GM11168 (cell line): ENCODE measurements around the gene RNU1-4.
"Not testable (repeated sequence)": the region's sequence is repeated elsewhere in the genome, so short reads cannot be mapped to it uniquely, and the experiment has no call there.

ENCODE experiments used
- in situ Hi-C: fragments of 300-500 bp; cut with MboI; formaldehyde crosslinking; loops from one replicate; pipeline ENCODE4 v1.12.0; 2022; ENCODE audit warnings: low sequenced_read_pairs; ENCODE audit not compliant: unreplicated experiment

Gene RNU1-4

GRCh38 chr1:16764248-16764819, 24.0 kb downstream of the RNU1-4 start:
- in situ Hi-C loops = not testable (repeated sequence)

GRCh38 chr1:16764820-16765655, 24.7 kb downstream of the RNU1-4 start:
- in situ Hi-C loops = not testable (repeated sequence)

DNA sequence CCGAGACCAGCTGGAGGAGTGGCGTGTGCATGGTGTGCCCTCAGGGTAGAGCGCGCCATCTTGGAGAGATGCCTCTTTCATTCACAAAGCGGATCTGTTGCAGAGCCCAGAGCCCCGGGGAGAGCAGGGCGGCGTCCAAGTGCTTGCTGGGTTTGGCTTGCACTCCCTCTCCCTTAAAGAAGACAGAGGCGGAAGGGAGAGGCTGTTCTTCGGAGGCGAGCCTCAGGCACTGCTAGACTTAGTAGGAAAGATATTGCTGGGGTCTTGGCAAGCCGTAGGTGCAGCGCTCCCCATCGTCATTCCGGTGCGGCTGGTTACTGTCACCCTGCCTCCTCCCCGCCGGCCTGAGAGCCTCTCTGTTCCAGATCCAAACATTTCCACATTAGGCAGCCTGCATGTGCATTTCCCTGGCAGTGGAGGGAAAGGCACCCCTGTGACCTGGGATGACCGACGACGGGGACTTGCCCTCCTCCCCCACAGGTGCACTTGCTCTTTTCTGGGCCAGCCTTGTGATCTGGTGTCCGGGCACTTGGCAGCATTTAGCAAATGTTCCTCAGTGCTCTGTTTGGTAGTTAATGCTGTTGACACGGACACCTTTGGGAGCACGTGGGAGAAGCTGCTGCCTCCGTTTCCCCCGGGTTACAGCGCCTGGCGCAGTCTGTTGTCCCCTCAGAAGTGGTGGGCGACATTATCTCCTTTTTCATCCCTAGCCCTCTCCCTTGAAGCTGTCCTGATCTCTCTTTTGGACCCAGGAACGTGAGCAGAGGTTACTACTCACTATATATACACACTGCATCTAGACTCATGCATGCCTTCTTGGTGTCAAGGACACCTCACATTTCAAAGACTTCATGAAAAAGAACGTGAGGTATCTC, 25.7 kb downstream of the RNU1-4 start:
- in situ Hi-C loops = not testable (repeated sequence)

GRCh38 chr1:16766689-16767256, 26.5 kb downstream of the RNU1-4 start:
- in situ Hi-C loops = not testable (repeated sequence)

DNA sequence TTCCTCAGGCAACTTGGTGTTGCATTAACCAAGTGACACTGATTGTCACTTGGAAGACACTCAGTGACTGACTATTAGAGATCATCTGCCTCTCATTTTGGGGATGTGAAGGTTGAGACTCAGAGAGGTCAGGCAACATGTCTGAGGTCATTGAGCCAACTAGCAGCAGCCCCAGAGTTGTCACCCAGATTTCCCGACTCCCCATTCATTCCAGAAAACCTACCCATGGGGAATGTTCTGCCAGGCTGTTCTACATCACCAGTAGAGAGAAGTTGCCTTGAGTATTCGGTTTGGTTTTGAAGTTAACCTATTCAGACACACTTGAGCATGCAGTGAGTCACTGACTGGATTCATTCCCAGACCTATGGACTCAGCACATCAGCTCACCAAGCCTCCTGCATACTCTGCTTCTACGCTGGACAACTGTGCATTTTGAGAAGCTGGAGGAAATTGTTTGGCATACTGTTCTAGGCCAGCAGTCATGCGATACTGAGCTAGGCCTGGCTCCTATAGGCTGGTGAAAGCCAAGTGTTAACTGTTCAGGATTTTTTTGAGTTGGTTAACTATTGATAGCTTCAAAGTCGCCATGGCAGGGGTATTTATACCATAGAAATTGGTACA, 29.9 kb downstream of the RNU1-4 start:
- in situ Hi-C loops = not testable (repeated sequence)

- in situ Hi-C loops = not testable (repeated sequence)
Observed at GRCh38 chr1:16770896-16771446, 30.7 kb downstream of the RNU1-4 start.

DNA sequence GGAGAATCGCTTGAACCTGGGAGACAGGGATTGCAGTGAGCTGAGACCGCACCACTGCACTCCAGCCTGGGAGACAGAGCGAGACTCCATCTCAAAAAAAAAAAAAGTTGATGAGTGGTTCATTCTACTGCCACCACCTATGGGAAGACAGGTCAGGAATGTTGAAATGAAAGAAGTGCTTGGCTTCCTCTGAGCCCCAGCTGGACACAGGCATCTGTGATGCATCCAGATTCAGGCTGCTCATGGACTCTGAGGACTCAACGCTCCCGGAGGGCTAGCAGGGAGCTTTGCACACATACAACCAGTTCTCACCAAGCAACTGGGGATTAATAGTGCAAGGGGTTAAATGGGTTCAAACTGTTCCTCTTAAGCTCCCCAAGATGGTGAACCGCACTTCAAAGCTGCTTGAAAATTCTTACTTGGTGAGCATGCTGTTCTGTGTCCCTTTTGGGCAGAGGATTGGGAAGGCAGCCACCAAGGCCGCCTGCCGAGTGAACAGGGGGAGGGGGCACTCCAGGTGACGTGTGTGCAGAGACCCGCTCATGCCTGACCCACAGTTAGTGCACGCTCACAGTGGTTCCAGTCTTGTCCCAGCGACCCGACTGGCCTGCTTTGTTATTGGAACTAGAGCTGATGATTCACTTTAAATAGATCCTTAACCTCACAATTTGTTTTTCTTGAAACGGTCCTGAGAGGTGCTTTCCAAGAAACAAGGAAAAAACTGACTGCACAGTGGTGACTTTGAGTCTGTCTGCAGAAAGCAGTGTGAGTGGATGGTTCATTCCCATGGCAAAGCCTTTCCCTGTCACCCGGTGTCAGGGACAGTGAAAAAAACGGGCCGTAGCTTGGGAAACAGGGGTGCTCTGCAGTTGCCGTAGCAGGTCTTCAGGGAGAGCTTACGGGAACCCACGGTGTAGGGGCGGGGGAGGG, 32.2 kb downstream of the RNU1-4 start:
- in situ Hi-C loops = not testable (repeated sequence)

DNA sequence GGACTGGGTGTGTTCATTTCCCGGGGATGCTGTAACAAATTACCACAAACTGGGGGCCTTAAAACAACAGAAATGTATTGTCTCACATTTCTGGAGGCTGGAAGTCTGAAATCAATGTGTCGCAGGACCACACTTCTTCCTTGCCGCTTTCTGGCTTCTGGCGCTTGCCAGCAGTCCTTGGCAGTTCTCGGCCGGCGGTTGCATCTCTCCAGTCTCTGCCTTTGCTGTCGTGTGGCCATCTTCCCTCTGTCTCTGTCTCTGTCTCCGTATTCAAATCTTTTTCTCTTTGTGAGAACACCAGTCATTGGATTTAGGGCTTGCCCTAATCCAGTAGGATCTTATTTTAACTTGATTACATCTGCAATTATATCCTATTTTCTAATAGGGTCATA, 32.9 kb downstream of the RNU1-4 start:
- in situ Hi-C loops = not testable (repeated sequence)

GRCh38 chr1:16773723-16774122, 33.4 kb downstream of the RNU1-4 start:
- in situ Hi-C loops = not testable (repeated sequence)

DNA sequence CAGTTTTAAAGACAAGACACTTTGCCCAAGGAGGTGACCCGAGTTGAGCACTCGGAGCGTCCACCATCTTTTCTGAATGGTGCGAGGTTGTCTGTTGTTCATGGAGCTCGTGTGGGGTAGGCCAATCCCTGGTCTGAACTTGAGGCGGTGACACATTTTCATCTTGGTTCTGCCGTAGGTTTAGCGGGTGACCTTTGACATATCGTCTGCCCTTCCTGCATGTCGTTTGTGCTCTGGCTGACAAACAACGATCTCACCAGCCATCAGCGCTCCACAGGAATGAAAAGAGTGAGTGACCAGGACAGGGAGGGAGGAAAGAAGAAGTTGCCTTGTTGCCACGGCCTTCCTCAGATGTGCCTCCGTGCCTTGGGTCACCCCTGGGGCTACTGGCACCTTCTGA, 34.5 kb downstream of the RNU1-4 start:
- in situ Hi-C loops = not testable (repeated sequence)

DNA sequence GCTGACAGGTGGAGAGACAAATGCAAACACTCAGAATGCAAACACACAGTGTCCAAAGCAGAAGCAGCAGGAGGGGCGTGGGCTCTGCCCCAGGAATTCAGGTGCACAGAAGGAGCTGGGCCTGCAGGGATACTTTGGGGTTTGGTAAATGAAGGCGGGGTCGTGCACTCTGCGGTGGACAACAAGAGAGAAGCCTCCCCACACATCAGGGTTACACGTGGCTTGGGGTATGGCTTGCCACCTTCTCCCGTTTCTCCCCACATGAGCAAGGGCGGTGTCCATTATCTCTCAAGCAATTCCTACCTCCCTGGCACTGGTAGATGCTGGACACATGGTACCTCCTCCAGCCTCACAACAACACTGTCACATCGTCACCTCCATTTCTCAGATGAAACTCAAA, 35.0 kb downstream of the RNU1-4 start:
- in situ Hi-C loops = not testable (repeated sequence)

DNA sequence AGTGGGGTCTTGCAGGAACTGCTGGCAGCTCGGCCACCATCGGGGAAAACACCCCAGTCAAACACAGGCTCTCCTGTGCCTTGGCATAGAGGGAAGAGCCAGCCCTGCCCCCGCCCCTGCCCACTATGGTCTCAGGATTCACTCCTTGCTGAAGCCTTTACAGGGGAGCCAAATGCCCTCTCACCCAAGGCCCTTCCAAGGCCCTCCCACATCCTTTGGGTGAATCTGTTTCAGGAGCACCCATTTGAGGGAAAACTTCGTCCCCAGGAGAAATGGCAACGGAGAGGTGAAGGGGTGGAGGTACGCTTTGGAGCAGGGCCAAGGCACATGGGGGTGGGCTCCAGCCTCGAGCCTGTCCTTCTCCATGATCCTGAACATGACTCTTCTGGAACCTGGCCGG, 35.9 kb downstream of the RNU1-4 start:
- in situ Hi-C loops = not testable (repeated sequence)

DNA sequence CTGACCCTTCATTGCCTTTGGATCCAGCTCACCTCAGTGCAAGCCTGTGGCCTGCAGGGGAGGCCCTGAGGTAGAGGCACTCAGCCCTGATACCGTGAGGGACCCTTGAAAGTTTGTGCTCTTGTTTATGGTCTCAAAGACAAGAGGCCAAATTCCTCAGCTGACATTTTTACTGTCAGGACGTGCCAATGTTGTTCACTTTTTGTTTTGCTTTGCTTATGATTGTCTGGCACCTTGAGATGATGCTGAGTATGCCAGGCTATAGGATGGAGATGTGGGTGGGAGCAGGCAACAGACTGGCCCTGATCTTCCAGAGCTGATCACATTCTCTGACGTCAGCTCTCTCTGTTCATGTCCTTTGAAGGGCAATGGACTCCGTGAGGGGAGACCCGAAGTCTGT, 36.5 kb downstream of the RNU1-4 start:
- in situ Hi-C loops = not testable (repeated sequence)

DNA sequence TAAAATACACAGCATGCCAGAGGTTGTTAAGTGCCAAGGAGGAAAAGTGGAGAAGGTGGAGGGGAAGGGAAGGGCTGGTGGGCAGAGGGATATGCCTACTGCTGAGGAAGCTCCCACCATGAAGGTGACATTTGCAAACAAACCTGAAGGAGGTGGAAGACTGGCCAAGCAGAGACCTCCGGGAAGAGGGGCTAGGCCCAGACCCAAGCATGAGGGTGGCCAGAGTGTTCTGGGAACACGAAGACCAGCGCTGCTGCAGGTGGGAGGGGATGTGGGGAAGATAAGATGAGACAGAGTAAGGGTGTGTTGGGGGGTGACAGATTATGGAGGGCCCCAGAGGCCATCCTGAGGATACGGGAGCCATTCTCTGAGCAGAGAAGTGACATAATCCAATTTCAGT, 37.5 kb downstream of the RNU1-4 start:
- in situ Hi-C loops = not testable (repeated sequence)

DNA sequence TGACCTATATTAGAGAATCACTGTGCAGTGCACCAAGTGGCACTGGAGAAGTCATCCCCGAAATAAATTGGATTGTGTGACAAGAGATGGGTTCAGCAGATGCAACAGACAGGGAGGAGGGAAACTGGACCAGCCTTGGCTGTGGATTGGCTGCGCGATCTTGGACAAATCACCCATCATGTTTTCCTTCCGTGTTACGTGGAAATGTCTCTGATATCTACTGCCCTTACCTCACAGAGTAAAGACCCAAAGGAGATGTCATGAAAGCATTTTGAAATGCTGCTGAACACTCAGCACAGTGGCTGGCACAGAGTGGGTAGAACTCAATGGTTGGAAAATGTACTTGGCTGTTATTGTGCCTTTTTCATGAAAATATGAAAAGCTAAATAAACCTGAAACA, 39.2 kb downstream of the RNU1-4 start:
- in situ Hi-C loops = not testable (repeated sequence)

DNA sequence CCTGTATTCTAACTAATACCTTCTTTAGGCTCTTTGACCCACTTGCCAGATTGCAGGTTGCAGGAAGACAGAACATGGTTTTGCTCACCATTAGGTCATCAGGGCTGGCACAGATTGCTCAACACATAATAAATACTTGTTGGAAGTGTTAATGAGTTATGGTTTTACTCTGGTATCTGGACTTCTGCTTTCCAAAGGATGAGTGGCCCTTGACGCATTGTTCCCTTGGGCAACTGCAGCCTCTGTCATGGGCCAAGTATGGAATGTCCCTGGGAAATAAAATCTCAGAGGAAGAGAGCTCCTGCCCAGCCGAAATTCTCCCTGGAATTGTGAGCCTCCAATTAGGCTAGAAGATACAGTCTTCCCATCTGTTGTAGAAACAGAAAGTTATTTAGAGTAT, 40.7 kb downstream of the RNU1-4 start:
- in situ Hi-C loops = not testable (repeated sequence)

GRCh38 chr1:16781625-16782024, 41.3 kb downstream of the RNU1-4 start:
- in situ Hi-C loops = not testable (repeated sequence)

GRCh38 chr1:16784955-16785354, 44.6 kb downstream of the RNU1-4 start:
- in situ Hi-C loops = not testable (repeated sequence)

DNA sequence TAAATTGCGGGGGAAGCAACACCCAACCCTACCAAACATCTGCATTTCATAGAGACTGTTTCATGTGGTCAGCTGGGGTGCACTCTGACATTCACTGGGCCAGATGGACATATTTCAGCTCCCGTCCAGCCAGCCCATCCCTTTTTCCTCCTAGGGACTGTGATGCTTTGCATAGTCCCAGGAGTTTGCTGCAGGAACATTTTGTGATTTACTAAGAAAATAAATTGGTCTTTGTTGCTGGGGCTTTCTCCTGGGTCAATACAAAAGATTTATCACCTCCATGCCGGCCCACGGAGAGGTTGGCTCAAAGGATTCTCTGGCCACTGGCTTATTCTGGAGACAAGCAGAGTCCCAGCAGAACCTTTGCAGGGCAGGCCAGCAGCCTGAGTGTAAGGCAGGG, 46.0 kb downstream of the RNU1-4 start:
- in situ Hi-C loops = not testable (repeated sequence)
